Endothelial cell of umbilical vein (primary cell): ENCODE results near the gene MATK.

Source experiments
- CTCF ChIP-seq, 2 donors: IDR thresholded peaks; 1 replicate in 1 of 2; 2 replicates in 1 of 2; pipeline ENCODE4 v1.5.1; 2011; ENCODE audit warnings: low read length in 2 of 2, mild to moderate bottlenecking in 2 of 2, moderate library complexity in 2 of 2, control low read depth in 1 of 2, inconsistent platforms in 1 of 2, low read depth in 1 of 2; ENCODE audit not compliant: insufficient read depth in 1 of 2; ENCODE audit errors: extremely low read depth in 1 of 2
- EZH2 ChIP-seq: IDR thresholded peaks from 2 replicates; pipeline ENCODE4 v1.6.1; 2012; ENCODE audit warnings: borderline replicate concordance, low read depth, mild to moderate bottlenecking, moderate library complexity, low read length, inconsistent platforms; ENCODE audit not compliant: severe bottlenecking
- POLR2A ChIP-seq: IDR thresholded peaks from 2 replicates; pipeline ENCODE4 v1.6.1; 2012; ENCODE audit warnings: low read depth, mild to moderate bottlenecking, control low read depth, low read length

- no peak for TF ChIP-seq POLR2A
- no peak for TF ChIP-seq CTCF (IDR thresholded peaks at IDR 0.05; ENCODE audit: extremely low read depth in 1 of 2, insufficient read depth in 1 of 2, low read depth in 1 of 2, low read length in 2 of 2)
- TF ChIP-seq EZH2, result no peak
These were observed 7.9 kb downstream of the MATK start for GRCh38 chr19:3778104-3778867.
